ENCODE results near the gene MUCL3. TPM values are rescaled to one million over a fixed set of nuclear protein-coding genes. Genes with fewer than 3 reads are reported as not detected.
"Not testable (repeated sequence)": the region's sequence is repeated elsewhere in the genome, so short reads cannot be mapped to it uniquely, and the experiment has no call there.

Gene MUCL3
- total RNA-seq, 1 experiment from 2014 or later = not detected

DNA sequence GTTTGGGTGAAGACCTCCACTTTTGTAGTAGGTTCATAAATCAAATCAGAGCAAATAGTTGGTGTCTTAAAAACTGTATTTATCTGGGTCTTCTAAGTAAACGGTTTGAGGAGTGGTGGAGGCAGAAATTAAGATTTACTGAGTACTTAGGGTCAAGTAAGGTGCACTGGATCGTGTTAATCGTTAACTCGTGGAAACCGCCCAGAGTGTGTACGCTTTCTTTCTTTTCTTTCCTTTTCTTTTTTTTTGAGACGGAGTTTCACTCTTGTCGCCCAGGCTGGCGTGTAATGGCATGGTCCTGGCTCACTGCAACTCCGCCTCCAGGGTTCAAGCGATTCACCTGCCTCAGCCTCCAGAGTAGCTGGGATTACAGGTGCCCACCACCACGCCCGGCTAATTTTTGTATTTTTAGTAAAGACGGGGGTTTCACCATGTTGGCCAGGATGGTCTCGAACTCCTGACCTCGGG lies 33.4 kb upstream of the MUCL3 start:
- not testable (repeated sequence) for H3K9me2 ChIP-seq (replicated peaks; ENCODE audit: insufficient read depth, low read length); H3K9ac ChIP-seq (ENCODE audit: low read length); H3K36me3 ChIP-seq (ENCODE audit: insufficient read depth, low read length); H3K27ac ChIP-seq (ENCODE audit: low read length); H2AFZ ChIP-seq (ENCODE audit: low read length); H4K20me1 ChIP-seq (ENCODE audit: insufficient read depth, low read depth, low read length); DNase-seq; H3K4me1 ChIP-seq (ENCODE audit: low read length); H3K27me3 ChIP-seq (ENCODE audit: low read length); H3K9me3 ChIP-seq (ENCODE audit: low read length)
- H3K4me3 ChIP-seq (ENCODE audit: low read length) = peak overlapping the region; percentile 97; the same call in 1 of the 2 replicates
- H3K4me2 ChIP-seq (ENCODE audit: low read depth, low read length, poor library complexity, severe bottlenecking) = peak overlapping the region; percentile 81
- peaks cover 17% of the 10 kb centered on the region for H3K79me2 ChIP-seq (ENCODE audit: low read length)

DNA sequence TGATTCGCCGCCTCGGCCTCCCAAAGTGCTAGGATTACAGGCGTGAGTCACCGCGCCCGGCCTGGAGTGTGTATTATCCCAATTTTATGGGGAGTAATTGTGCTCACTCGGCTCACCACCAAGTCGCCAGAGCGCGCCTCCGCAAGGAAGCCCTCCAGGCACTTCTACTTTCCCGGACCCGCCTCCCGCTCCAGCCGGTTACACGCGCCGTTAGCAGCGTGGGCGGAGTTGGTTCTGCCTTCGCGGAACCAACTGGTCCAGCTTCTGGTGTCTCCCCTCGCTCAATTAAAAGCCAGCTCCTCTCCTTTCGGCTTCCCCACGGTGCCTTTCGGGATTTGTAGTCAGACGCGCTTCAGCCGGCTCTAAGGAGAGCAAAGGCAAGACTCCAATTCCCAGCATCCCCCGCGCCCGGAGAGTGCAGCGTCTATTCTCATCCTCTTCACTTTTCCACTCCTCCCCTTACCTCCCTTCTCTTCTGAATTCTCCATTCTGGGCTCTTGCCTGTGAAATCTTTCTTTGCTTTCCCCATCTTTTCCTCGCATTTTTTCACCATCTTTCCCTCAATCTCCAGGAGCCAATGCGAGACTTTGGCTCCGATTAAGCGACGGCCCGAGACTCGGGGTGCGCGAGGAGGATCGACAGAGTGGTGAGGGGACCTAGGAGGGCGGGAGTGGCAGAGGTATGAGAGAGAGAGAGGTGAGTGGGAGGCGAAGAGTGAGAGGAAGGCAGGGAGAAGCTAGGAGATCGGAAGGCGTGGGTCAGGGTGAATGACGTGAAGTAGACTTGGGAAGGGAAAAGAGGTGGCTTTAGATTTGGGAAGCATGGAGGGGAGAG lies 32.8 kb upstream of the MUCL3 start, which contains the start of gene GTF2H4:
Gene GTF2H4, plus strand, starts transcription at position 450 of the 834 bp plus-strand sequence.
- H3K4me1 ChIP-seq (ENCODE audit: low read length) = peaks cover 9% of the 10 kb centered on the region
- H3K9ac ChIP-seq (ENCODE audit: low read length) = peak within 1 kb of the TSS; percentile 89
- peak within 1 kb of the TSS; percentile 81 for H3K4me2 ChIP-seq (ENCODE audit: low read depth, low read length, poor library complexity, severe bottlenecking)
- H2AFZ ChIP-seq (ENCODE audit: low read length) = peak within 1 kb of the TSS; percentile 97
- no peak within 1 kb of the TSS for H3K27ac ChIP-seq (ENCODE audit: low read length)
- H3K9me2 ChIP-seq (replicated peaks; ENCODE audit: insufficient read depth, low read length) = no peaks in the 10 kb centered on the region
- H4K20me1 ChIP-seq (ENCODE audit: insufficient read depth, low read depth, low read length) = no peaks in the 10 kb centered on the region
- no peaks in the 10 kb centered on the region for H3K27me3 ChIP-seq (ENCODE audit: low read length)
- H3K36me3 ChIP-seq (ENCODE audit: insufficient read depth, low read length) = no peaks in the 10 kb centered on the region
- DNase-seq = peak; percentile 99
- H3K79me2 ChIP-seq (ENCODE audit: low read length) = peaks cover 17% of the 10 kb centered on the region
- no peaks in the 10 kb centered on the region for H3K9me3 ChIP-seq (ENCODE audit: low read length)
- peak within 1 kb of the TSS; percentile 97 for H3K4me3 ChIP-seq (ENCODE audit: low read length)

DNA sequence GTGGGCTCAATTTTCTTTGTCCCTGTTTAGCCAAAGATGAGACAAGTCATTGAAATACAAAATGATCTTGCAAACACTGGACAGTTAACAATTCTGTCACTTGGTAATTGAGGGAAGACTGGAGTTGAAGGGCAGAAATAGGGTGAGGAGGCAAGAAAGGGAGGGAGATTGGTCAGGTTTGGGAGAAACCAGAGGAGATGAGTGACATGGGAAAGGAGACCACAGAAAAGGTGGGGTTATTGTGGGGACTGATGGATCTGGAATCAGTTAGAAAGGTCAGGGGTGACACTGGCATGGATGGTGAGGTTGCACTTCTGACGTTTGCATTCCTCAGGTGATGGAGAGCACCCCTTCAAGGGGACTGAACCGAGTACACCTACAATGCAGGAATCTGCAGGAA lies 32.1 kb upstream of the MUCL3 start:
- Histone ChIP-seq H3K36me3 (ENCODE audit: insufficient read depth, low read length) (no peaks in the 10 kb centered on the region), H3K4me3 (ENCODE audit: low read length) (peak overlapping the region; percentile 97), H3K9ac (ENCODE audit: low read length) (peak overlapping the region; percentile 89), H3K27me3 (ENCODE audit: low read length) (no peaks in the 10 kb centered on the region), H3K4me1 (ENCODE audit: low read length) (peaks cover 14% of the 10 kb centered on the region), H2AFZ (ENCODE audit: low read length) (no peak overlapping the region; the same call in 1 of the 2 replicates), H4K20me1 (ENCODE audit: insufficient read depth, low read depth, low read length) (no peaks in the 10 kb centered on the region), H3K79me2 (ENCODE audit: low read length) (peaks cover 17% of the 10 kb centered on the region), H3K9me2 (replicated peaks; ENCODE audit: insufficient read depth, low read length) (no peaks in the 10 kb centered on the region), H3K4me2 (ENCODE audit: low read depth, low read length, poor library complexity, severe bottlenecking) (peak overlapping the region; percentile 81), H3K9me3 (ENCODE audit: low read length) (no peaks in the 10 kb centered on the region), H3K27ac (ENCODE audit: low read length) (no peak overlapping the region)
- no peak for DNase-seq

GRCh38 chr6:30910473-30910872 lies 30.3 kb upstream of the MUCL3 start:
- not testable (repeated sequence) for H3K4me2 ChIP-seq (ENCODE audit: low read depth, low read length, poor library complexity, severe bottlenecking); H3K4me3 ChIP-seq (ENCODE audit: low read length); H4K20me1 ChIP-seq (ENCODE audit: insufficient read depth, low read depth, low read length); H3K36me3 ChIP-seq (ENCODE audit: insufficient read depth, low read length); H3K9ac ChIP-seq (ENCODE audit: low read length); H3K9me3 ChIP-seq (ENCODE audit: low read length); H3K27ac ChIP-seq (ENCODE audit: low read length); DNase-seq; H3K27me3 ChIP-seq (ENCODE audit: low read length); H3K9me2 ChIP-seq (replicated peaks; ENCODE audit: insufficient read depth, low read length); H2AFZ ChIP-seq (ENCODE audit: low read length)
- Histone ChIP-seq H3K4me1 (ENCODE audit: low read length) (peaks cover 25% of the 10 kb centered on the region), H3K79me2 (ENCODE audit: low read length) (peaks cover 29% of the 10 kb centered on the region)

GRCh38 chr6:30912746-30913520 lies 27.8 kb upstream of the MUCL3 start:
- Histone ChIP-seq H3K27ac (ENCODE audit: low read length) (no peak overlapping the region), H3K4me3 (ENCODE audit: low read length) (peak overlapping the region; percentile 81; the same call in 1 of the 2 replicates), H2AFZ (ENCODE audit: low read length) (peak overlapping the region; percentile 96; the same call in 1 of the 2 replicates), H3K9me2 (replicated peaks; ENCODE audit: insufficient read depth, low read length) (no peaks in the 10 kb centered on the region), H3K27me3 (ENCODE audit: low read length) (no peaks in the 10 kb centered on the region), H4K20me1 (ENCODE audit: insufficient read depth, low read depth, low read length) (no peaks in the 10 kb centered on the region), H3K4me2 (ENCODE audit: low read depth, low read length, poor library complexity, severe bottlenecking) (peak overlapping the region; percentile 97), H3K36me3 (ENCODE audit: insufficient read depth, low read length) (peaks cover 12% of the 10 kb centered on the region; the same call in 1 of the 2 replicates), H3K9me3 (ENCODE audit: low read length) (no peaks in the 10 kb centered on the region), H3K9ac (ENCODE audit: low read length) (0 out of 2 replicates have a peak overlapping the region, but pooled peaks have one; percentile 90), H3K4me1 (ENCODE audit: low read length) (peaks cover 31% of the 10 kb centered on the region), H3K79me2 (ENCODE audit: low read length) (peaks cover 42% of the 10 kb centered on the region)
- no peak for DNase-seq

- H3K4me3 ChIP-seq (ENCODE audit: low read length) = peak overlapping the region; percentile 81
- DNase-seq = no peak
- H3K9me3 ChIP-seq (ENCODE audit: low read length) = no peaks in the 10 kb centered on the region
- peak overlapping the region; percentile 96 for H2AFZ ChIP-seq (ENCODE audit: low read length)
- no peak overlapping the region for H3K27ac ChIP-seq (ENCODE audit: low read length)
- no peaks in the 10 kb centered on the region for H4K20me1 ChIP-seq (ENCODE audit: insufficient read depth, low read depth, low read length)
- peaks cover 35% of the 10 kb centered on the region for H3K79me2 ChIP-seq (ENCODE audit: low read length)
- H3K4me2 ChIP-seq (ENCODE audit: low read depth, low read length, poor library complexity, severe bottlenecking) = peak overlapping the region; percentile 97
- H3K27me3 ChIP-seq (ENCODE audit: low read length) = no peaks in the 10 kb centered on the region
- peaks cover 12% of the 10 kb centered on the region; the same call in 1 of the 2 replicates for H3K36me3 ChIP-seq (ENCODE audit: insufficient read depth, low read length)
- peak overlapping the region; percentile 90 for H3K9ac ChIP-seq (ENCODE audit: low read length)
- peaks cover 30% of the 10 kb centered on the region for H3K4me1 ChIP-seq (ENCODE audit: low read length)
- no peaks in the 10 kb centered on the region for H3K9me2 ChIP-seq (replicated peaks; ENCODE audit: insufficient read depth, low read length)
These were observed 27.1 kb upstream of the MUCL3 start for GRCh38 chr6:30913721-30914075.

GRCh38 chr6:30914076-30914853 lies 26.5 kb upstream of the MUCL3 start, which contains the start of gene VARS2:
Gene VARS2, plus strand, starts transcription at chr6:30914238. Its CDS starts 599 bp downstream, at chr6:30914837.
- Histone ChIP-seq H2AFZ (ENCODE audit: low read length) (peak within 1 kb of the TSS; percentile 96), H3K27me3 (ENCODE audit: low read length) (no peaks in the 10 kb centered on the region), H3K9me2 (replicated peaks; ENCODE audit: insufficient read depth, low read length) (no peaks in the 10 kb centered on the region), H4K20me1 (ENCODE audit: insufficient read depth, low read depth, low read length) (no peaks in the 10 kb centered on the region), H3K4me3 (ENCODE audit: low read length) (peak within 1 kb of the TSS; percentile 81), H3K36me3 (ENCODE audit: insufficient read depth, low read length) (peaks cover 12% of the 10 kb centered on the region; the same call in 1 of the 2 replicates), H3K9me3 (ENCODE audit: low read length) (no peaks in the 10 kb centered on the region), H3K79me2 (ENCODE audit: low read length) (peaks cover 30% of the 10 kb centered on the region), H3K27ac (ENCODE audit: low read length) (peak within 1 kb of the TSS; percentile 58), H3K9ac (ENCODE audit: low read length) (peak within 1 kb of the TSS; percentile 90), H3K4me2 (ENCODE audit: low read depth, low read length, poor library complexity, severe bottlenecking) (peak within 1 kb of the TSS; percentile 97), H3K4me1 (ENCODE audit: low read length) (peaks cover 25% of the 10 kb centered on the region)
- peak; percentile 95 for DNase-seq
